ENCODE data around the gene IFIT1B.
"Not testable (repeated sequence)": the region's sequence is repeated elsewhere in the genome, so short reads cannot be mapped to it uniquely, and the experiment has no call there.

DNA sequence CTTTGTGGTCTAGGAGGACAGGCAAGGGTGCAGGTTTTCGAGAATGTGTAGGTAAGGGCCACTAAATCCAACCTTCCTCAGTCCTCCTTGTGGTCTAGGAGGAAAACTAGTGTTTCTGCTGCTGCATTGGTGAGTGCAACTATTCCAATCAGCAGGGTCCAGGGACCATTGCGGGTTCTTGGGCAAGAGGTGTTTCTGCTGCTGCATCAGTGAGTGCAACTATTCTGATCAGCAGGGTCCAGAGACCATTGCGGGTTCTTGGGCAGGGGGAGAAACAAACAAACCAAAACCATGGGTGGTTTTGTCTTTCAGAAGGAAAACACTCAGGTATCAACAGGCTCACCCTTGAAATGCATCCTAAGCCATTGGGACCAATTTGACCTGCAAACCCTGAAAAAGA, 29.9 kb downstream of the IFIT1B start:
- TF ChIP-seq, protein P1, sequence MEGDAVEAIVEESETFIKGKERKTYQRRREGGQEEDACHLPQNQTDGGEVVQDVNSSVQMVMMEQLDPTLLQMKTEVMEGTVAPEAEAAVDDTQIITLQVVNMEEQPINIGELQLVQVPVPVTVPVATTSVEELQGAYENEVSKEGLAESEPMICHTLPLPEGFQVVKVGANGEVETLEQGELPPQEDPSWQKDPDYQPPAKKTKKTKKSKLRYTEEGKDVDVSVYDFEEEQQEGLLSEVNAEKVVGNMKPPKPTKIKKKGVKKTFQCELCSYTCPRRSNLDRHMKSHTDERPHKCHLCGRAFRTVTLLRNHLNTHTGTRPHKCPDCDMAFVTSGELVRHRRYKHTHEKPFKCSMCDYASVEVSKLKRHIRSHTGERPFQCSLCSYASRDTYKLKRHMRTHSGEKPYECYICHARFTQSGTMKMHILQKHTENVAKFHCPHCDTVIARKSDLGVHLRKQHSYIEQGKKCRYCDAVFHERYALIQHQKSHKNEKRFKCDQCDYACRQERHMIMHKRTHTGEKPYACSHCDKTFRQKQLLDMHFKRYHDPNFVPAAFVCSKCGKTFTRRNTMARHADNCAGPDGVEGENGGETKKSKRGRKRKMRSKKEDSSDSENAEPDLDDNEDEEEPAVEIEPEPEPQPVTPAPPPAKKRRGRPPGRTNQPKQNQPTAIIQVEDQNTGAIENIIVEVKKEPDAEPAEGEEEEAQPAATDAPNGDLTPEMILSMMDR (optimal IDR thresholded peaks at IDR 0.05 in 1 of 3, IDR thresholded peaks at IDR 0.05 in 1 of 3, conservative IDR thresholded peaks at IDR 0.05 in 1 of 3; ENCODE audit: extremely low read depth in 1 of 3, insufficient read depth in 2 of 3, low read length in 3 of 3), result not testable (repeated sequence)
- TF ChIP-seq EZH2 (IDR thresholded peaks at IDR 0.05; ENCODE audit: low read length), result not testable (repeated sequence)
